ENCODE data around the gene ASB15.

DNA sequence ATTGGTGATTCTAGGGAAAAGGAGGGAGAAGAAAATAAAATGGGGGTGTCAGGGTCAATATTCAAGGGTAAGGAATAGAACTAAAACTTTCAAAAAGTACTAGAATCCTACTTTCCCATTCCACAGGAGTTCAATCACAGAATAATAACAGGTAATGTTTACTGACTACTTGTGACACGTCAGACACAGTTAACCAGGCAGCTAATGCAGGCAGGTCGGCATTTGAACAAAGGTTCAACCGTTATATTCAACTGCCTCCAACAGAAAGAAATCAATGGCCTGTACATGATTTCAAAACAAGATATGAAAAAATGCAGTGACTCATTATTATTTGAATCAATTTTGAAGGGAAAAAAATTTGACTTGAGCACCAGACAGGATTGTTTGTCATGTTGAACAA is 3.1 kb downstream of the ASB15 start:
- TF ChIP-seq POLR2A (IDR thresholded peaks at IDR 0.05) (no peak), CTCF (IDR thresholded peaks at IDR 0.05) (no peak)
